Midbrain (tissue), 1 donor: ENCODE data around the gene SYT2.
"Not testable (repeated sequence)": the region's sequence is repeated elsewhere in the genome, so short reads cannot be mapped to it uniquely, and the experiment has no call there.

ENCODE experiments used
- DNase-seq: peaks from one replicate; lab custom pipeline; 2025; lab: John Stamatoyannopoulos, UW

The SYT2 gene

GRCh38 chr1:202545647-202546303, 164.5 kb downstream of the SYT2 start:
- DNase-seq, result not testable (repeated sequence)

- DNase-seq, result not testable (repeated sequence)
These were observed 165.3 kb downstream of the SYT2 start for GRCh38 chr1:202544766-202545449.

GRCh38 chr1:202543537-202543936, 166.7 kb downstream of the SYT2 start:
- DNase-seq, result not testable (repeated sequence)

- DNase-seq, result not testable (repeated sequence)
These were observed 167.8 kb downstream of the SYT2 start for GRCh38 chr1:202542415-202542814.

- not testable (repeated sequence) for DNase-seq
These were observed 169.4 kb downstream of the SYT2 start for GRCh38 chr1:202540858-202541257.
